BE2C (cell line): ENCODE results near the gene CCDC60.

Experiments used
- DNase-seq: peaks from one replicate; pipeline ENCODE4 v3.0.0-alpha.2; 2020
- H3K27me3 ChIP-seq: fragments of 250-450 bp; sonication (Bioruptor Pico); 2 replicates; pipeline ENCODE4 v1.5.1; 2020; ENCODE audit warnings: mild to moderate bottlenecking
- H3K36me3 ChIP-seq: fragments of 250-450 bp; sonication (Bioruptor Pico); 2 replicates; pipeline ENCODE4 v1.5.1; 2020; ENCODE audit warnings: mild to moderate bottlenecking
- H3K4me1 ChIP-seq: fragments of 250-450 bp; sonication (Bioruptor Pico); 2 replicates; pipeline ENCODE4 v1.5.1; 2020
- H3K4me3 ChIP-seq: 2 replicates; pipeline ENCODE4 v1.5.1; 2011; ENCODE audit warnings: low read depth, low read length
- H3K9me3 ChIP-seq: fragments of 250-450 bp; sonication (Bioruptor Pico); 2 replicates; pipeline ENCODE4 v1.5.1; 2020
- CTCF ChIP-seq: IDR thresholded peaks from 2 replicates; pipeline ENCODE4 v1.5.1; 2012; ENCODE audit warnings: mild to moderate bottlenecking, low read depth, low read length

Gene CCDC60

GRCh38 chr12:119500209-119500608 is 165.7 kb downstream of the CCDC60 start:
- Histone ChIP-seq H3K36me3 (no peaks in the 10 kb centered on the region), H3K27me3 (peaks cover 13% of the 10 kb centered on the region), H3K9me3 (no peaks in the 10 kb centered on the region), H3K4me1 (no peaks in the 10 kb centered on the region), H3K4me3 (no peak overlapping the region)
- DNase-seq: no peak
- TF ChIP-seq CTCF: no peak

- Histone ChIP-seq H3K4me3 (no peak overlapping the region), H3K27me3 (peaks cover 11% of the 10 kb centered on the region), H3K9me3 (no peaks in the 10 kb centered on the region), H3K36me3 (no peaks in the 10 kb centered on the region), H3K4me1 (no peaks in the 10 kb centered on the region)
- TF ChIP-seq CTCF: no peak
- DNase-seq: no peak
Measured at GRCh38 chr12:119501052-119501451, 166.5 kb downstream of the CCDC60 start.

- no peaks in the 10 kb centered on the region for H3K36me3 ChIP-seq
- H3K9me3 ChIP-seq: no peaks in the 10 kb centered on the region
- H3K4me3 ChIP-seq: no peak overlapping the region
- no peaks in the 10 kb centered on the region for H3K27me3 ChIP-seq
- H3K4me1 ChIP-seq: no peaks in the 10 kb centered on the region
- no peak for TF ChIP-seq CTCF
- DNase-seq: no peak
Measured at GRCh38 chr12:119505001-119505400, 170.5 kb downstream of the CCDC60 start.

GRCh38 chr12:119512772-119513497 is 178.4 kb downstream of the CCDC60 start:
- Histone ChIP-seq H3K4me1 (no peaks in the 10 kb centered on the region), H3K27me3 (no peaks in the 10 kb centered on the region), H3K4me3 (no peak overlapping the region), H3K36me3 (no peaks in the 10 kb centered on the region), H3K9me3 (no peaks in the 10 kb centered on the region)
- no peak for DNase-seq
- TF ChIP-seq CTCF: no peak

- Histone ChIP-seq H3K4me3 (no peak overlapping the region), H3K4me1 (no peaks in the 10 kb centered on the region), H3K36me3 (no peaks in the 10 kb centered on the region), H3K27me3 (no peaks in the 10 kb centered on the region), H3K9me3 (no peaks in the 10 kb centered on the region)
- TF ChIP-seq CTCF: no peak
- no peak for DNase-seq
Measured at GRCh38 chr12:119528241-119528640, 193.7 kb downstream of the CCDC60 start.

GRCh38 chr12:119540476-119540875 is 205.9 kb downstream of the CCDC60 start:
- Histone ChIP-seq H3K36me3 (no peaks in the 10 kb centered on the region), H3K9me3 (no peaks in the 10 kb centered on the region), H3K4me3 (no peak overlapping the region), H3K4me1 (no peaks in the 10 kb centered on the region), H3K27me3 (no peaks in the 10 kb centered on the region)
- no peak for DNase-seq
- TF ChIP-seq CTCF: no peak
